ENCODE data around the gene CPPED1.

The CPPED1 gene

GRCh38 chr16:12764813-12765488 is 38.7 kb downstream of the CPPED1 start:
- no peak for DNase-seq

DNA sequence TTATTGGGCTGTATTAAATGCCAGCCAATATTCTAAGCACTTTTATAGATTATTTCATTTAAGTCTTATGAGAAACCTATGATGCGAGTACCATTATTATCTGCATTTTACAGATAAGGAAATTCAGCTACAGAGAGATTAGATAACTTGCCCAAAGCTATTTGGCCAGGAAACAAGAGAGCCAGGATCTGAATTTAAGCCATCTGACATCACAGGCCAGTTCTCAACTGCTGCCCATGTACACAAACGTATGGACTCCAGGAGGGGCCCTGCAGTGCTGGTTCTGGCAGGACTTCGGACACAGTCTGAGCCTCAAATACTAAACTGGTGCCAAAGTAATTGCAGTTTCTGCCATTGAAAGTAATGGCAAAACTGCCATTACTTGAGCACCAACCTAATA is 40.2 kb downstream of the CPPED1 start:
- DNase-seq: no peak

- DNase-seq: no peak
Observed at GRCh38 chr16:12760819-12761611, 42.7 kb downstream of the CPPED1 start.

- DNase-seq: no peak
Observed at GRCh38 chr16:12758670-12759558, 44.8 kb downstream of the CPPED1 start.

DNA sequence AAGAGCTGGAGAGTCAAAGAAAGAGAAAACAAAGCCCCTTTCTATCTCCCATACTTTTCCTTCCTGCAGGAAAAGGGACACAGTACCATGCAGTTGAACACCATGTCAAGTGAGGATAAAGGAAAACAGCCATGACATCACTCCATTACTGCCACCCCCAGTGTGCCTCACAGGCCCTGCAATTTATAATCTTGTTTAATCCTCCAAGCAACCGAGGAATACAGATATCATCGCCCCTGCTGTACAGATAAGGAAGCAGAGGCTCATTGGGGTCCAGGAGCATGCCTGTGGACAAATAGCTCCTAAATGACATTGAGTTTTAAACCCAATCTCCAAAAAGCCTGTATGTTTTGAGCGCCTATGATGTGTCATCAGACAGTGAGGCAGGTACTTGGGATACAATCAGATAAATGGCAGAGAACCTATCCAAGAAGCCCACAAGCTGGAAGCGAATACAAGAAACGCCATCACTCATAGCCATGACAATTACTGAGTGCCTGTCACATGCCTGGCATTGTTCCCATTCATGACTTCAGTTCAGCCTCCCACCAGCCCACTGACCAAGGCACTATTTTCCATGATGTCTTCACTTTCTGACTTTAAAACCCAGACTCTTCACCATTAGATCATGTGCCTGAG is 45.5 kb downstream of the CPPED1 start:
- DNase-seq: no peak

- no peak for DNase-seq
Observed at GRCh38 chr16:12757546-12757945, 46.1 kb downstream of the CPPED1 start.

DNA sequence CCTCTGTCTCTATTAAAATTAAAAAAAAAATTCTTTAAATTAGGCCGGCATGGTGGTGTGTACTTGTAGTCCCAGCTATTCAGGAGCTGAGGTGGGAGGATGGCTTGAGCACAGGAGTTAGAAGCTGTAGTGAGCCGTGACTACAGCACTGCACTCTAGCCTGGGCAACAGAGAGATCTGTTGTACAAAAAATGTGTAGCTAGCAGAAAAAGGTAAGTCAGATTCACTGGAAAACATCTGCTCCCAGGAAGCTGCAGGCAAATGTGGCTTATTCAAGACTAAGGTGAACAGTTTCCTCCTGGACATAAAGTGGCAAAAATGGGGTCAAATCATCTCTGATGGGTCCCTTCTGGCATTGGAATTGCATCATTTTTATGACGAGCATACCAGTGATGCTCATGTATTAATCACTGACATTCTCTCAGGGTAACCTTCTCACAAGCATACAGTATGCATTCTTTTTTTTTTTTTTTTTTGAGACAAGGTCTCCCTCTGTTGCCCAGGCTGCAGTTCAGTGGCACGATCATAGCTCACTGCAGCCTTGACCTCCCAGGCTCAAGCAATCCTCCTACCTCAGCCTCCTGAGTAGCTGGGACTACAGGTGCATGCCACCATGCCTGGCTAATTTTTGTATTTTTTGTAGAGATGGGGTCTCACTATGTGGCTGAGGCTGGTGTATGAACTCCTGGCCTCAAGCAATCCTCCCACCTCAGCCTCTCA is 48.7 kb downstream of the CPPED1 start:
- no peak for DNase-seq

- DNase-seq: no peak
Observed at GRCh38 chr16:12753203-12754023, 50.3 kb downstream of the CPPED1 start.

- no peak for DNase-seq
Observed at GRCh38 chr16:12752159-12752558, 51.5 kb downstream of the CPPED1 start.

DNA sequence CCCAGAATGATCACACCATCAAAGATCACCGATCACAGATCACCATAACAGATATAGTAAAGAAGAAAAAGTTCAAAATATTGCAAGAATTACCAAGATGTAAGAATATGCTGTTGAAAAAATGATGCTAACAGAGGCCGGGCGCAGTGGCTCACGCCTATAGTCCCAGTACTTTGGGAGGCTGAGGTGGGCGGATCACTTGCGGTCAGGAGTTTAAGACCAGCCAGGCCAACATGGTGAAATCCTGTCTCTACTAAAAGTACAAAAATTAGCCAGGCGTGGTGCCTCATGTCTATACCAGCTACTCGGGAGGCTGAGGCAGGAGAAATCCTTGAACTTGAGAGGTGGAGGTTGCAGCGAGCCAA is 53.2 kb downstream of the CPPED1 start:
- no peak for DNase-seq

DNA sequence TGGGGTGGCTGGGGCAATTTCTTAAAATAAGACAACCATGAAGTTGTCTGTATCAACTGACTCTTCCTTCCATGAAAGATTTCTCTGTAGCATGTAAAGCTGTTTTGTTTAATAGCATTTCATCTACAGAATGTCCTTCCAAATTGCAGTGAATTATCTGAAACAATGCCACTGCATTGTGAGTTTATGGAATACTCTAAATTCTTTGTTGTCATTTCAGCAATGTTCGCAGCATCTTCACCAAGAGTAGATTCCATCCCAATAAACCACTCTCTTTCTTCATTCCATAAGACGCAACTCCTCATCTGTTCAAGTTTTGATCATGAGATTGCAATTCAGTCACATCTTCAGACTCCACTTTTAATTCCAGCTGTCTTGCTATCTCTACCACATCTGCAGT is 54.6 kb downstream of the CPPED1 start:
- no peak for DNase-seq

DNA sequence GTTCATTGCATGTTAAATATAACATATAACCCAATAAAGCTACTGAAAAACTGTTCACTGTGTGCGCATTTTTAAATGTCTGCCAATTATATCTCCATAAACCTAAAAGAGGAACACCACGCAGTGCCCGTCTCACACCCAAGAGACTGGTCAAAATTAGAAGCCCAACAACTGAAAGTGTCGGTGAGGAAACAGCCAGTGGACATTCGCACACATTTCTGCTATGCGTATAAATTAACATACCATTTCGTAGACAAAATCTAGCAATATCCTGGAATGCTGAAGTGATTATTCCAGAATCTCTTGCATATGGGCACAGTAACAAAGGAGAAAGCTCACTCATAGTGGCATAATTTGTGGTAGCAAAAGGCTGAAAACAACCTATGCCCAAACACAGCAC is 55.9 kb downstream of the CPPED1 start:
- DNase-seq: no peak

GRCh38 chr16:12747261-12747660 is 56.4 kb downstream of the CPPED1 start:
- DNase-seq: no peak

GRCh38 chr16:12744860-12745259 is 58.8 kb downstream of the CPPED1 start:
- DNase-seq: no peak

DNA sequence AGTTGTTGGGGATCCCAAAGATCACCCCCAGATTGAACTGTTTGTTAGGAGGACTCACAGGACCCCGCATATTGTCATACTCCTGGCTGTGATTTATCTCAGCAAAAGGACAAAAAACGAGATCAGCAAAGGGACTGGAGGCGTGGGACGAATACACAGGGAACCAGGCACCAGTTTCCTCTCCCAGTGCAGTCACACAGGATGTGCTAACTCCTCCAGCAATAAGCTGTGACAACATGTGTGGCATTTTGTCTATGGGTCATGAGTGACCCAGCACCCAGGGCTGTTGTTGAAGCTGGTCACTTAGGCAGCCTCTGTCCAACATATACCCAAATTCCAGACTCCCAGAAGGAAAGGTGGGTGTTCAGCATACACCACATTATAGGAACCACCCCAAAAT is 60.9 kb downstream of the CPPED1 start:
- DNase-seq: no peak

DNA sequence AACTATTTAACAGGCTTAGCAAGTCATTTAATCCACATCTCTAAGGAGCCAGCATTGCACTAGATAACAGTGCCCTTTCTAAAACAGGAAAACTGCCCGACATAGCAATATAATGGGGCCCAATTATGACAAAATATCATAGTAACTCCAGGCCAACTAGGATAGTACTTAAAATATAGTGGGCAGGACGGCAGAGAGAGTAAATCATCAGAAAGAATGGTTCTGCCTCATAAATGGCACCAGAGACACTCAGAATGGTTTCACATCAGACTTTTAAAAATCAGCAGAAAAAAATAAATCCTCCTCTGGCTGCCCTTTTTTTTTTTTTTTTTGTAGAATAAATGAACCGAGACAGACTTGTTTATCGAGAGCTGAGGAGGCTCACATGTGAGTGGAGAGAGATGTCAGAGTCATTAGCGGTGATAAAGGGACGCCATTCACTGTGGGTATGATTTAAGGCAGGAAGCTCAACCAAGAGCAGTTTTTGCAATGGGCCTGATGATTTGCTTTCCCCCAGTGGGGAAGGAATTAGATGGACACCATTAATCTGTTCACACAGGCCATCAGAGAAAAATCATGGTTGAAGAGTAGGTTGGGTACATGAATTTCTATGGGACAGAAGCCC is 62.6 kb downstream of the CPPED1 start:
- DNase-seq: no peak

- no peak for DNase-seq
Observed at GRCh38 chr16:12739738-12740137, 63.9 kb downstream of the CPPED1 start.

- no peak for DNase-seq
Observed at GRCh38 chr16:12737563-12737962, 66.1 kb downstream of the CPPED1 start.

DNA sequence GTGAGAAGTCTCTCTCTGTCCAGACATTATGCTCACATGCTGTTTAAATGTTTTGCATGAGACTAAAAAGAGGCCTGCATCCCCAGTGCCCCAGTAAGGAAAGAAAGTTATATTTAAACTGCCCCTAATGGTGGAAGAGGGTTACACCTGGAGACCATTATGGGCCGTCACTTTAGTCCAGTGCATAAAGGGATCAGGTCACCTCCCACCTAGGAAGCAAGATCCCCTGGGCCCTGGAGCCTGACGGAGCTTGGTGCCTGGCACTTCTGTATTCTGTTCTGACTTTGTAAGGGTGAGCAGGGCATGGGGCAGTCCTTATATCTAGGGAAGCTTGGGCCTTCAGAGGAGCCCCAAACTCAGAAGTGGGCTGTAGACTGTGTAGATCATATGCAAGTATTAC is 67.9 kb downstream of the CPPED1 start:
- DNase-seq: no peak

DNA sequence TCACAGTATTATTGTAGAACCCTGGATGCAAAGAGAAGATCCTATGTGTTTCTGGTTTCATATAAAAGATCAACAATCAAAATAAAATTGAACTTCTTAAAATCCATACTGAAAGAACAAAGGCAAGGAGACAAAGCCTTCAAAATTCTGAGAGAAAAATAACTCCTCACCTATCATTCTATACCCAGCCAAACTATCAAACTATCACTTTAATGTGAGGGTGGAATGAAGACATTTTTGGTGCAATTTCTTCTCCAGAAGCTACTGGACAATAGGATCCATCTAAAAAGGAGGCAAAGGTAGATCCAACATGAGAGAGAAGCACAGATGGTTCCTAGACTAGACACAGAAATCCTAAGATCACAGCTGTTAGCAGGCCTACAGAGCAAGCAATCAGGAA is 71.1 kb downstream of the CPPED1 start:
- no peak for DNase-seq

DNA sequence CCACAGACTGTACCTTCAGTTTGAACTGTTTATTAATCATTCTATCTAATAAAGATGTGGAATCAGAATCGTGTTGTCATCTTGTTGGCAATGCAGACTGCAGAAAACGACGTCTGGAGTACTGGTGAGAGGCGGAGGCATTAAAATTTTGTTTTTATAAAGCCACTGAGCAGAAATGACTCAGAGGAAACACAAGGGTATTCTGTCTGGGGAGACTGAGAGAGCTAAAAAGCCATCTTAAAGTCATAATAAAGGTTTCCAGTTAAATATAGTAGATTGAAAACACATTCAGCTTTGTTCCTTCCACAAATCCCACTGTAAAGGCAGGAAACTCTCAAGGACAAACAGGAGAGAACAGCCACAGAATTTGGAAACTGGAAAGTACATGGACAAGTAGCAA is 74.2 kb downstream of the CPPED1 start:
- DNase-seq: peak in 1 of 5 donors; percentile 34

All from T-helper 1 cell (primary cell).